ENCODE measurements around the gene LAPTM4A.
"Not testable (repeated sequence)": the region's sequence is repeated elsewhere in the genome, so short reads cannot be mapped to it uniquely, and the experiment has no call there.

The LAPTM4A gene

GRCh38 chr2:20048488-20049448 is 2.7 kb downstream of the LAPTM4A start:
- TF ChIP-seq, protein P1, sequence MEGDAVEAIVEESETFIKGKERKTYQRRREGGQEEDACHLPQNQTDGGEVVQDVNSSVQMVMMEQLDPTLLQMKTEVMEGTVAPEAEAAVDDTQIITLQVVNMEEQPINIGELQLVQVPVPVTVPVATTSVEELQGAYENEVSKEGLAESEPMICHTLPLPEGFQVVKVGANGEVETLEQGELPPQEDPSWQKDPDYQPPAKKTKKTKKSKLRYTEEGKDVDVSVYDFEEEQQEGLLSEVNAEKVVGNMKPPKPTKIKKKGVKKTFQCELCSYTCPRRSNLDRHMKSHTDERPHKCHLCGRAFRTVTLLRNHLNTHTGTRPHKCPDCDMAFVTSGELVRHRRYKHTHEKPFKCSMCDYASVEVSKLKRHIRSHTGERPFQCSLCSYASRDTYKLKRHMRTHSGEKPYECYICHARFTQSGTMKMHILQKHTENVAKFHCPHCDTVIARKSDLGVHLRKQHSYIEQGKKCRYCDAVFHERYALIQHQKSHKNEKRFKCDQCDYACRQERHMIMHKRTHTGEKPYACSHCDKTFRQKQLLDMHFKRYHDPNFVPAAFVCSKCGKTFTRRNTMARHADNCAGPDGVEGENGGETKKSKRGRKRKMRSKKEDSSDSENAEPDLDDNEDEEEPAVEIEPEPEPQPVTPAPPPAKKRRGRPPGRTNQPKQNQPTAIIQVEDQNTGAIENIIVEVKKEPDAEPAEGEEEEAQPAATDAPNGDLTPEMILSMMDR (IDR thresholded peaks at IDR 0.05; ENCODE audit: extremely low read depth, missing control alignments) = no peak
- no peak for DNase-seq (ENCODE audit: low spot score)

- not testable (repeated sequence) for DNase-seq (ENCODE audit: low spot score)
Observed at GRCh38 chr2:20045712-20046292, 5.6 kb downstream of the LAPTM4A start.

GRCh38 chr2:20044778-20045177 is 6.7 kb downstream of the LAPTM4A start:
- no peak for DNase-seq (ENCODE audit: low spot score)

DNA sequence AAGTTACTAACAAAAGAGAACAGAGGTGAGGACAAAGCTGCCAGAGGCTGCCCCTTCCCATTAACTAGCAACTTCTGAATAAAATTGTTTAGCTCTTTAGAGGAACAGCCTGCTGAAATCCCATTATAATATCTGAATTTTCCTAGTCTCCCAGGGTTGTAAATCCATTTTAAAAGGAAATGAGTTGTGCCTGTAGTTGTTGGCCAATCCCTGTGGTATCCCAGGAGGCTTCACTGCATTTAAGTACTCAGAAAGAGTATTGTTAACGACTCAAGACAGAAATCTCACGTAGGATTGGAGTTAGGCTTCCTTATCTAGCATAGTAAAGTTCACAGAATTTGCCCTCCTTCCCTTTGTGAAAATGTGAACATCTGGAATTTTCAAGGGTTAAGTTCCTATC is 8.9 kb downstream of the LAPTM4A start:
- DNase-seq (ENCODE audit: low spot score) = no peak
- TF ChIP-seq, protein P1 (IDR thresholded peaks at IDR 0.05; ENCODE audit: extremely low read depth, missing control alignments) = no peak

More at GRCh38 chr2:20044778-20045177, 6.7 kb downstream of the LAPTM4A start:
- TF ChIP-seq, protein P1 (IDR thresholded peaks at IDR 0.05; ENCODE audit: extremely low read depth, missing control alignments) = no peak

DNA sequence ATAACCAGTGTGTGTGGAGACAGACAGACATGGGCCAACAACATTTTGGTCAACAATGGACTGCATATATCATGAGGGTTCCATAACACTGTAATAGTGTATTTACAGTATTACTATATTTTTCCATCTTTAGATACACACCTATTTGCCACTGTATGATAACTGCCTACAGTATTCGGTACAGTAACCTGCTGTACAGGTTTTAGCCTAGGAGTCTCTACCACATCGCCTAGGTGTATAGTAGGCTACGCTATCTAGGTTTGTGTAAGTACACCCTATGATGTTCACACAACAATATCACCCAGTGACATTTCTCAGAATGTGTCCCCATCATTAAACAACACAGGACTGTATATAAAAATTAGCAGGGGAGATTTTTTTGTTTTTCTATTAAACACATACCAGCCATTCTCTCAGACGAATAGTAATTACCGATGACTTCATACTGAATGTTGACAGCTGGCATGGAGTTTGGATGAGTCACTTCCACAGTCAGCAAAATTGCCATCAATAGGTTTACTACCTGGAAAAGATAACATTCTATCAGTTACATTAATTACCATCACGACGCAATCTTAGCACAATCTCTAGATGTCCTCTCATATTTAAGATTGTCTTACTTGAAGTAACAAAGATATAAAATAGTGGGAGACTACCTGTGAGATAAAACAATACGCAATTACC is 10.8 kb downstream of the LAPTM4A start:
- TF ChIP-seq, protein P1 (IDR thresholded peaks at IDR 0.05; ENCODE audit: extremely low read depth, missing control alignments) = no peak
- no peak for DNase-seq (ENCODE audit: low spot score)

GRCh38 chr2:20037660-20038059 is 13.8 kb downstream of the LAPTM4A start:
- DNase-seq (ENCODE audit: low spot score) = no peak
- TF ChIP-seq, protein P1 (IDR thresholded peaks at IDR 0.05; ENCODE audit: extremely low read depth, missing control alignments) = no peak

GRCh38 chr2:20035955-20036666 is 15.3 kb downstream of the LAPTM4A start:
- TF ChIP-seq, protein P1 (IDR thresholded peaks at IDR 0.05; ENCODE audit: extremely low read depth, missing control alignments) = no peak
- no peak for DNase-seq (ENCODE audit: low spot score)

Measured in GM20000 (cell line).